ENCODE results near the gene PLXNA4.

Gene PLXNA4

GRCh38 chr7:132247995-132248618 lies 328.2 kb downstream of the PLXNA4 start:
- FAIRE-seq: no peak

GRCh38 chr7:132246591-132246990 lies 329.7 kb downstream of the PLXNA4 start:
- DNase-seq (ENCODE audit: low spot score) (no peak), FAIRE-seq (no peak)

More at GRCh38 chr7:132247995-132248618, 328.2 kb downstream of the PLXNA4 start:
- DNase-seq (ENCODE audit: low spot score): no peak

GRCh38 chr7:132245539-132245938 lies 330.7 kb downstream of the PLXNA4 start:
- no peak for DNase-seq (ENCODE audit: low spot score)
- no peak for FAIRE-seq

GRCh38 chr7:132244903-132245480 lies 331.3 kb downstream of the PLXNA4 start:
- FAIRE-seq (no peak), DNase-seq (ENCODE audit: low spot score) (no peak)

GRCh38 chr7:132243463-132243862 lies 332.8 kb downstream of the PLXNA4 start:
- FAIRE-seq (no peak), DNase-seq (ENCODE audit: low spot score) (no peak)

- no peak for FAIRE-seq
These were observed 333.2 kb downstream of the PLXNA4 start for GRCh38 chr7:132243051-132243450.

GRCh38 chr7:132242192-132242812 lies 334.0 kb downstream of the PLXNA4 start:
- FAIRE-seq: no peak
- DNase-seq (ENCODE audit: low spot score): no peak

More at GRCh38 chr7:132243051-132243450, 333.2 kb downstream of the PLXNA4 start:
- DNase-seq (ENCODE audit: low spot score): no peak

- no peak for FAIRE-seq
- DNase-seq (ENCODE audit: low spot score): no peak
These were observed 335.3 kb downstream of the PLXNA4 start for GRCh38 chr7:132240821-132241422.

- FAIRE-seq (no peak), DNase-seq (ENCODE audit: low spot score) (no peak)
These were observed 336.0 kb downstream of the PLXNA4 start for GRCh38 chr7:132240262-132240661.

GRCh38 chr7:132239422-132239994 lies 336.8 kb downstream of the PLXNA4 start:
- FAIRE-seq (no peak), DNase-seq (ENCODE audit: low spot score) (no peak)

- DNase-seq (ENCODE audit: low spot score) (no peak), FAIRE-seq (no peak)
These were observed 341.6 kb downstream of the PLXNA4 start for GRCh38 chr7:132234711-132235110.

- DNase-seq (ENCODE audit: low spot score) (no peak), FAIRE-seq (no peak)
These were observed 343.9 kb downstream of the PLXNA4 start for GRCh38 chr7:132232406-132232805.

- no peak for FAIRE-seq
- no peak for DNase-seq (ENCODE audit: low spot score)
These were observed 345.8 kb downstream of the PLXNA4 start for GRCh38 chr7:132230462-132230861.

GRCh38 chr7:132228240-132228639 lies 348.0 kb downstream of the PLXNA4 start:
- no peak for FAIRE-seq
- no peak for DNase-seq (ENCODE audit: low spot score)

- FAIRE-seq: no peak
These were observed 349.3 kb downstream of the PLXNA4 start for GRCh38 chr7:132226957-132227290.

GRCh38 chr7:132226046-132226956 lies 350.0 kb downstream of the PLXNA4 start:
- no peak for FAIRE-seq
- no peak for DNase-seq (ENCODE audit: low spot score)

More at GRCh38 chr7:132226957-132227290, 349.3 kb downstream of the PLXNA4 start:
- DNase-seq (ENCODE audit: low spot score): no peak

GRCh38 chr7:132225216-132226030 lies 350.8 kb downstream of the PLXNA4 start:
- DNase-seq (ENCODE audit: low spot score): no peak
- FAIRE-seq: no peak

GRCh38 chr7:132221356-132221755 lies 354.9 kb downstream of the PLXNA4 start:
- no peak for FAIRE-seq
- DNase-seq (ENCODE audit: low spot score): no peak

- no peak for DNase-seq (ENCODE audit: low spot score)
- FAIRE-seq: no peak
These were observed 356.2 kb downstream of the PLXNA4 start for GRCh38 chr7:132220060-132220459.

- no peak for DNase-seq (ENCODE audit: low spot score)
- FAIRE-seq: no peak
These were observed 357.4 kb downstream of the PLXNA4 start for GRCh38 chr7:132218876-132219275.

Measured in RCC 7860 (cell line).